Medulla oblongata (tissue), 1 donor: ENCODE data around the gene YPEL1.

Experiments
- DNase-seq: peaks from one replicate; pipeline ENCODE4 v3.0.0-alpha.2; 2015; ENCODE audit errors: extremely low spot score

YPEL1 gene

DNA sequence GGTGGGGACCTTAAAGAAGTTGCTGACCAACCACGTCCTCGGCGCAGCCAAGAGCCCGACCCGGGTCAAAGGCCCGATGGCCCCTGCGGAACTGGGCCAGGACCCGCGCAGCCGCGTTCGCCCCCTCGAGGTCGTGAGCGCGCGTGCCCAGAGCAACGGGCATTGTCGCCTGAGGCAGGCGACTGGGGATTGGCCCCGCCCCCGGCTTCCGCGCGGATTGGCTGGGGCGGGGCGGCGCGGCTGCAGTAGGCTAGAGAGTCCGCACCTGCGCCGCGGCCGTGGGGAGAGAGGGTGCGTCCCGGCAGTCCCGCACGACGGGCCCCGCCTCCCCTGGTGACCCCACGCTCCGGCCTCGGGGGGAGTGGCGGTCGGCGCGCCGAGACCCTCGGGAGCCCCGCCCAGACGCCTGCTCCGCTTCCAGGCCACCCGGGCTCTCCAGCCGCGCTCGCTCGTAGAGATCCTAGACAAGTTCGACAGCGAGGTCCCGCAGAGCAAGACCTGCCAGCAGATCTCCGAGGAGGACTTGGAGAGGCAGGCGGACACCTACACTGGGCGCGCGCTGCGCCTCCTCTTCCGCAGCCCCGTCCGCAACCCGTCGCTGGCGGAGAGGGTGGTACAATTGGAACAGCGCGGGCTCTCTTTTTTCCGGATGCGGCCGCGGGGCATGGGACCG lies 78.1 kb downstream of the YPEL1 start:
- no peak for DNase-seq

DNA sequence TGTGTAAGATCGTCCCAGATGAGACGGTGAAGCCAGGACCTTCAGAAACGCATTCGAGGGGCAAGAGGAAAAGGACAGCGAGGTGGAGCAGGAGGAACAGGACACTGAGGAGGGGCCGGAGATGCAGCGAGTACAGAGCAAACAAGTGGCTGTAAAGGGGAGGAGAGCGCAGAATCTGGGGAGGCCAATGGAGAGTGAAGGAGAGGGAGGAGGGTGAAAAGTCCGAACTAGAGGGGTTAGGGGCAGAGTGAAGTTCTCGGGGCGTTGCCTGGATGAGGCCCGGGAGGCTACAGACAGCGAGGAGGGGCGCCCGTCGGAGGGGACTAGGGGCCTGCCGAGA lies 78.6 kb downstream of the YPEL1 start:
- no peak for DNase-seq

DNA sequence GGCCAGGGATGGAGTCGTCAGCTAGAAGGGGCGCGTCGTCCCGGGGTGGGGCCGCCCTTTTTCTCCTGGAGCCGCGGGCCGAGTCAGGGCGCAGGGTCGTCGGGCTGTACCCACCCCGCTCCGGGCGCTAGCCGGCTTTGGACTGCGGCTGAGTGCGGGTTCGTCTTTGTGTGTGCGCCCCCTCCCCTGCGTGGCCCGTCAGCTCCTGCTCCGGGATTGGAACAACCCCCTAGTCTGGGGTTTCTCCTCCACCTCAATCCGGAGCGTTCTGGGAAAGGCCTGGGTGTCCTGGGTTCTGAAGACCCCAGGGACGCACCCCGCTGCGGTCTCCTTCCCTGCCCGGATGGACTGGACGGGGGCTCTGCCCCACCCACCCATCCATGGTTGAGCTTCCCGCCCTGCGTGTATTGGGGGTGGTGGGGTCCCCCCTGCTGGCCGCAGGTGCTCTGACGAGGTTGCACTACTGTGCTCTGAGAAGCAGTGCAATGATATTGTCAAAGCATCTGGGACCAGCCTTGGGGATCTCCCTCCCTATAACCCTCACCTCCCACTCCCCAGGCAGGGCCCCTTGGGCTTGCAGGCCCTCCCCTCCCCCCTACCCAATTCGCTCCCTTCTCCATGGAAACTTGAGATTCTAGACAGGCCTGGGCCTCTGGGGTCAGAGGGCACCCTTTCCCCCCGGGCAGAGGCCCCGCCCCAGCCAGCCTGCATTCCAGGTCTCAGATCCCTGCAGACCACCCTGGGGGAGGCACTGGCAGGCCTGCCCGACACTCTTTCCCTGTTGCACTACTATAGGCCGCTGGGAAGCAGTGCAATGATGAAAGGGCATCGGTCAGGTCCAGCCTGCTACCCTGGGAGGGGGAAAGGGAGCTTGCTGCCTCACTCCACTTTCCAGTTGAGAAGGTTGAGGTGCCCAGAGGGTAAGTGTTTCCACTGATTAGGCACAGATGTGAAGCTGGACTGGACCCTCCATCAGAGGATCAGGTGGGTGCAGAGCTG lies 82.7 kb downstream of the YPEL1 start:
- DNase-seq = no peak

GRCh38 chr22:21652010-21652546 lies 83.5 kb downstream of the YPEL1 start:
- DNase-seq = peak; percentile 86

DNA sequence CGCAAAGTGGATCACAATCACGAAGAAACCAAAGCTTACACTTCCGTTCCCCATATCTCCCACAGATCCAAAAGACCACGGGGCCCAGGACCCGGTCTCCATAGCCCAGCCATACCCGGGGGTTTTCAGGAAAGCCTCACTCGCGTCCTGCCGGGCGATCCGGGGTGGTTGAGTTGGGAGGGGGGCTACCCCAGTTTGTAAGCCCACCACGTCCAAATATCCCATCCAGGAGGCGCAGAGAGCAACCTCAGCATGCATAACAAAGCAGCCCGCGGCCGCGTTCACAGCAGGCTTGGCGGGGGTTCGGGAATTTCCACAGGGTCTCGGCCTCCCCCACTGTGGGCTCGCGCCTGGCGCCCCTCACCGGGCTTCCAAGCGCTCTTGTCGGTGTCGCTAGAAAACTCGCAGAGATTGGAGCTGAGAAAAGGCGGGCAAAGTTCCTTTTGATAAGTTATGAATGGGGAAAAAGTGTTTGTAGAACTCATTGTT lies 84.0 kb downstream of the YPEL1 start:
- no peak for DNase-seq

DNA sequence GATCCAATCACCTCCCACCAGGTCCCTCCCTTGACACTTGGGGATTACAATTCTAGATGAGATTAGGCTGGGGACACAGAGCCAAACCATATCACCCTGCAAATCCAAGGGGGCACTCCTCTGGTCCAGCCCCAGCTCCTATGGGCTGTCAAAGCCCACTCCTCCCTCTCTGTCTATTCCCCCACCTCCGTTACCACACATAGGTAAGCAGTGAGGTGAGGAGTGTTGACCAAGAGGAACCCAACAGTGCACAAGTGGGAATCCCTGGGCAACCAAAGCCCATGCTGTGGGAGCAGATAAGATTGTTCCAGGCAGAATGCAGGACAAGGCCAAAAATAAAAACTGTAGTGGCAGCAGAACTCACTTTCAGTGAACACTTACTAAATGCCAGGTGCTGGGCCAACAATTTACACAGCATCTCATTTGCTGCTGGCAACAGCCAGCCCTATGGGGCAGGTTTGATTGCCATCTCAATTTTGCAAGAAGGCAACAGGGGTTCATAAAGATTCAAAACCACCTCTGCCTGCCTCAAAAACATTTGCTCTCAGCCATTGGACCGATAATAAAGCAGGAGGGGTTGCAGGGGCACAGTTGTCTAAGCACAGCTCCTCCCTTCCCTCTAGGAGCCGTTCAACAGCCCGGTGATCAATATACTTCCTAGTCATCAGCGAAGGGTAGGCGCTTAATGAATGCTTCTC lies 84.6 kb downstream of the YPEL1 start:
- DNase-seq = no peak

DNA sequence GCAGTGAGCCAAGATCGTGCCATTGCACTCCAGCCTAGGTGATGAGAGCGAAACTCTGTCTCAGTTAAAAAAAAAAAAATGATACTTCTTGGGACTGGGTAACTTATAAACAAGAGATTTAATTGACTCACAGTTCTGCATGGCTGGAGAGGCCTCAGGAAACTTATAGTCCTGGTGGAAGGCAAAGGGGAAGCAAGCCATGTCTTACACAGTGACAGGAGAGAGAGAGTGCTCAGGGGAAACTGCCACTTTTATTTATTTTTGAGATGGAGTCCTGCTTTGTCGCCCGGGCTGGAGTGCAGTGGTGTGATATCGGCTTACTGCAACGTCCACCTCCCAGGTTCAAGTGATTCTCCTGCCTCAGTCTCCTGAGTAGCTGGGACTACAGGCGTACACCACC lies 85.3 kb downstream of the YPEL1 start:
- DNase-seq = no peak
